ENCODE results near the gene SMIM45.

Gene SMIM45

GRCh38 chr22:41969110-41969646 lies 17.2 kb downstream of the SMIM45 start, which contains the start of gene SEPTIN3:
Gene SEPTIN3 (plus strand): TSS chr22:41969443. CDS start chr22:41971493, 2,050 bp downstream.
- no peak within 1 kb of the TSS for H3K4me3 ChIP-seq (ENCODE audit: low read depth, low read length)
- TF ChIP-seq CTCF (IDR thresholded peaks at IDR 0.05; ENCODE audit: low read depth, low read length), result no peak

GRCh38 chr22:41970601-41971000 lies 18.7 kb downstream of the SMIM45 start:
- TF ChIP-seq CTCF (IDR thresholded peaks at IDR 0.05; ENCODE audit: low read depth, low read length), result no peak
- H3K4me3 ChIP-seq (ENCODE audit: low read depth, low read length), result no peak overlapping the region

- no peak for TF ChIP-seq CTCF (IDR thresholded peaks at IDR 0.05; ENCODE audit: low read depth, low read length)
- no peak overlapping the region for H3K4me3 ChIP-seq (ENCODE audit: low read depth, low read length)
Measured at GRCh38 chr22:41971431-41971830, 19.5 kb downstream of the SMIM45 start.

GRCh38 chr22:41974691-41975290 lies 22.8 kb downstream of the SMIM45 start:
- H3K4me3 ChIP-seq (ENCODE audit: low read depth, low read length), result no peak overlapping the region
- no peak for TF ChIP-seq CTCF (IDR thresholded peaks at IDR 0.05; ENCODE audit: low read depth, low read length)

- no peak overlapping the region for H3K4me3 ChIP-seq (ENCODE audit: low read depth, low read length)
- no peak for TF ChIP-seq CTCF (IDR thresholded peaks at IDR 0.05; ENCODE audit: low read depth, low read length)
Measured at GRCh38 chr22:41975299-41976069, 23.5 kb downstream of the SMIM45 start.

- H3K4me3 ChIP-seq (ENCODE audit: low read depth, low read length), result peak overlapping the region; percentile 44
- no peak for TF ChIP-seq CTCF (IDR thresholded peaks at IDR 0.05; ENCODE audit: low read depth, low read length)
Measured at GRCh38 chr22:41976070-41976901, 24.3 kb downstream of the SMIM45 start.

Data from WI38 (cell line).